K562 (cell line): ENCODE results near the gene PTPN7. TPM values are rescaled to one million over a fixed set of nuclear protein-coding genes. Genes with fewer than 3 reads are reported as not detected.

ENCODE experiments used
- DIDO1 ChIP-seq: fragments of 450-650 bp; IDR thresholded peaks from 2 replicates; pipeline ENCODE4 v1.6.1; 2016; ENCODE audit warnings: low read depth, missing biosample characterization, missing genetic modification characterization
- ELF4 ChIP-seq: fragments of 450-650 bp; formaldehyde crosslinking; IDR thresholded peaks from 2 replicates; pipeline ENCODE4 v1.4.0; 2022; ENCODE audit warnings: missing genetic modification characterization
- KDM5B ChIP-seq: fragments of 200-600 bp; sonication (generic); IDR thresholded peaks from 2 replicates; pipeline ENCODE4 v1.6.1; 2012; ENCODE audit warnings: low read depth, mild to moderate bottlenecking, moderate library complexity, low read length, control low read depth, inconsistent platforms; ENCODE audit not compliant: insufficient replicate concordance
- KLF16 ChIP-seq: IDR thresholded peaks from 2 replicates; pipeline ENCODE4 v1.6.1; 2016; ENCODE audit warnings: antibody characterized with exemption
- PATZ1 ChIP-seq: fragments of 250-450 bp; sonication (Bioruptor Pico); IDR thresholded peaks from 2 replicates; pipeline ENCODE4 v1.5.0; 2020; ENCODE audit warnings: mild to moderate bottlenecking, borderline replicate concordance
- PCBP1 ChIP-seq: fragments of 200-400 bp; formaldehyde crosslinking; IDR thresholded peaks from 2 replicates; pipeline ENCODE4 v1.6.1; 2018; ENCODE audit warnings: mild to moderate bottlenecking, low read depth, low read length; ENCODE audit not compliant: poor library complexity, severe bottlenecking
- POLR2AphosphoS2 ChIP-seq: IDR thresholded peaks from 2 replicates; pipeline ENCODE4 v1.6.1; 2012; ENCODE audit warnings: low read length, improper control_type of control experiment
- POLR3G ChIP-seq: IDR thresholded peaks from 2 replicates; pipeline ENCODE4 v1.6.1; 2011; ENCODE audit not compliant: insufficient read length, insufficient replicate concordance; ENCODE audit errors: extremely low read depth
- RNF2 ChIP-seq: sonication (generic); IDR thresholded peaks from 2 replicates; pipeline ENCODE4 v1.6.1; 2016
- SIX5 ChIP-seq, 2 experiments: IDR thresholded peaks; 2 replicates each; pipeline ENCODE4 v1.6.1; 2011; ENCODE audit warnings: low read length in 2 of 2, borderline replicate concordance in 1 of 2, low read depth in 1 of 2, mild to moderate bottlenecking in 1 of 2, moderate library complexity in 1 of 2; ENCODE audit not compliant: insufficient read depth in 1 of 2
- SRSF1 ChIP-seq: fragments of 200-400 bp; formaldehyde crosslinking; IDR thresholded peaks from 2 replicates; pipeline ENCODE4 v1.6.1; 2017; ENCODE audit warnings: mild to moderate bottlenecking, low read depth, low read length, moderate library complexity
- ZNF561 ChIP-seq: fragments of 450-650 bp; formaldehyde crosslinking; conservative IDR thresholded peaks from 2 replicates; pipeline ENCODE4 v1.4.0; 2020; ENCODE audit warnings: mild to moderate bottlenecking, moderate library complexity
- polyA plus RNA-seq, 8 experiments: library from polyadenylated mRNA; depleted of rRNA in 4 of 8; stranded (reverse) in 5 of 8; unstranded in 3 of 8; fragments of >200 nt; fragmentation: Nextera tagmentation in 2 of 8; fragmentation: Illumina TruSeq in 1 of 8; extraction: Ambion mirVana in 2 of 8; extraction: Trizol in 1 of 8; gene quantifications; 2 replicates each; pipeline versions ENCODE4 v1.2.1 to v1.2.3, GENCODE V29; 2011 to 2014; ENCODE audit warnings: inconsistent platforms in 1 of 8, missing spikeins in 1 of 8
- total RNA-seq, 7 experiments: library from RNA; depleted of rRNA in 6 of 7; stranded (reverse); fragments of >200 nt in 6 of 7; fragmentation: Illumina TruSeq in 2 of 7; extraction: Trizol in 2 of 7; gene quantifications; 2 replicates each; pipeline versions ENCODE4 v1.2.1 to v1.2.3, GENCODE V29; 2011 to 2021; ENCODE audit warnings: low replicate concordance in 1 of 7
- TF ChIP-seq, protein P1 (sequence below): fragments of 250-450 bp; sonication (Bioruptor Pico); IDR thresholded peaks from 2 replicates; pipeline ENCODE4 v1.4.0; 2020; ENCODE audit warnings: mild to moderate bottlenecking, moderate library complexity
- TF ChIP-seq, protein P2 (sequence below): fragments of 450-650 bp; formaldehyde crosslinking; IDR thresholded peaks from 2 replicates; pipeline ENCODE4 v1.4.0; 2022; ENCODE audit warnings: missing genetic modification characterization
- TF ChIP-seq, protein P3 (sequence below): sonication (generic); formaldehyde crosslinking; IDR thresholded peaks from 2 replicates; pipeline ENCODE4 v1.8.1; 2023; ENCODE audit warnings: missing genetic modification reagents, mild to moderate bottlenecking, borderline replicate concordance

The PTPN7 gene
- total and polyA plus RNA-seq, 9 of the 15 experiments (the other 6 are each of a cell fraction or from before 2014, with no cell fraction given): 18.7 to 144 (median 120) TPM

- TF ChIP-seq KDM5B: no peak
- TF ChIP-seq RNF2: no peak
- no peak for TF ChIP-seq ZNF561 (CRISPR knock-in tag)
- TF ChIP-seq POLR3G: no peak
- no peak for TF ChIP-seq SIX5 (IDR thresholded peaks at IDR 0.05; ENCODE audit: borderline replicate concordance in 1 of 2, insufficient read depth in 1 of 2, low read depth in 1 of 2, low read length in 2 of 2)
- TF ChIP-seq, protein P1, sequence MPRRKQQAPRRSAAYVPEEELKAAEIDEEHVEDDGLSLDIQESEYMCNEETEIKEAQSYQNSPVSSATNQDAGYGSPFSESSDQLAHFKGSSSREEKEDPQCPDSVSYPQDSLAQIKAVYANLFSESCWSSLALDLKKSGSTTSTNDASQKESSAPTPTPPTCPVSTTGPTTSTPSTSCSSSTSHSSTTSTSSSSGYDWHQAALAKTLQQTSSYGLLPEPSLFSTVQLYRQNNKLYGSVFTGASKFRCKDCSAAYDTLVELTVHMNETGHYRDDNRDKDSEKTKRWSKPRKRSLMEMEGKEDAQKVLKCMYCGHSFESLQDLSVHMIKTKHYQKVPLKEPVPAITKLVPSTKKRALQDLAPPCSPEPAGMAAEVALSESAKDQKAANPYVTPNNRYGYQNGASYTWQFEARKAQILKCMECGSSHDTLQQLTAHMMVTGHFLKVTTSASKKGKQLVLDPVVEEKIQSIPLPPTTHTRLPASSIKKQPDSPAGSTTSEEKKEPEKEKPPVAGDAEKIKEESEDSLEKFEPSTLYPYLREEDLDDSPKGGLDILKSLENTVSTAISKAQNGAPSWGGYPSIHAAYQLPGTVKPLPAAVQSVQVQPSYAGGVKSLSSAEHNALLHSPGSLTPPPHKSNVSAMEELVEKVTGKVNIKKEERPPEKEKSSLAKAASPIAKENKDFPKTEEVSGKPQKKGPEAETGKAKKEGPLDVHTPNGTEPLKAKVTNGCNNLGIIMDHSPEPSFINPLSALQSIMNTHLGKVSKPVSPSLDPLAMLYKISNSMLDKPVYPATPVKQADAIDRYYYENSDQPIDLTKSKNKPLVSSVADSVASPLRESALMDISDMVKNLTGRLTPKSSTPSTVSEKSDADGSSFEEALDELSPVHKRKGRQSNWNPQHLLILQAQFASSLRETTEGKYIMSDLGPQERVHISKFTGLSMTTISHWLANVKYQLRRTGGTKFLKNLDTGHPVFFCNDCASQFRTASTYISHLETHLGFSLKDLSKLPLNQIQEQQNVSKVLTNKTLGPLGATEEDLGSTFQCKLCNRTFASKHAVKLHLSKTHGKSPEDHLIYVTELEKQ (CRISPR knock-in tag): peak; percentile 44; the same call in 1 of the 2 replicates
- TF ChIP-seq ELF4 (CRISPR knock-in tag): 0 out of 2 replicates have a peak, but pooled peaks have one; percentile 50
- TF ChIP-seq, protein P2, sequence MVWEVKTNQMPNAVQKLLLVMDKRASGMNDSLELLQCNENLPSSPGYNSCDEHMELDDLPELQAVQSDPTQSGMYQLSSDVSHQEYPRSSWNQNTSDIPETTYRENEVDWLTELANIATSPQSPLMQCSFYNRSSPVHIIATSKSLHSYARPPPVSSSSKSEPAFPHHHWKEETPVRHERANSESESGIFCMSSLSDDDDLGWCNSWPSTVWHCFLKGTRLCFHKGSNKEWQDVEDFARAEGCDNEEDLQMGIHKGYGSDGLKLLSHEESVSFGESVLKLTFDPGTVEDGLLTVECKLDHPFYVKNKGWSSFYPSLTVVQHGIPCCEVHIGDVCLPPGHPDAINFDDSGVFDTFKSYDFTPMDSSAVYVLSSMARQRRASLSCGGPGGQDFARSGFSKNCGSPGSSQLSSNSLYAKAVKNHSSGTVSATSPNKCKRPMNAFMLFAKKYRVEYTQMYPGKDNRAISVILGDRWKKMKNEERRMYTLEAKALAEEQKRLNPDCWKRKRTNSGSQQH: 0 out of 2 replicates have a peak, but pooled peaks have one; percentile 7
- no peak for TF ChIP-seq PCBP1
- TF ChIP-seq KLF16: no peak
- TF ChIP-seq, protein P3, sequence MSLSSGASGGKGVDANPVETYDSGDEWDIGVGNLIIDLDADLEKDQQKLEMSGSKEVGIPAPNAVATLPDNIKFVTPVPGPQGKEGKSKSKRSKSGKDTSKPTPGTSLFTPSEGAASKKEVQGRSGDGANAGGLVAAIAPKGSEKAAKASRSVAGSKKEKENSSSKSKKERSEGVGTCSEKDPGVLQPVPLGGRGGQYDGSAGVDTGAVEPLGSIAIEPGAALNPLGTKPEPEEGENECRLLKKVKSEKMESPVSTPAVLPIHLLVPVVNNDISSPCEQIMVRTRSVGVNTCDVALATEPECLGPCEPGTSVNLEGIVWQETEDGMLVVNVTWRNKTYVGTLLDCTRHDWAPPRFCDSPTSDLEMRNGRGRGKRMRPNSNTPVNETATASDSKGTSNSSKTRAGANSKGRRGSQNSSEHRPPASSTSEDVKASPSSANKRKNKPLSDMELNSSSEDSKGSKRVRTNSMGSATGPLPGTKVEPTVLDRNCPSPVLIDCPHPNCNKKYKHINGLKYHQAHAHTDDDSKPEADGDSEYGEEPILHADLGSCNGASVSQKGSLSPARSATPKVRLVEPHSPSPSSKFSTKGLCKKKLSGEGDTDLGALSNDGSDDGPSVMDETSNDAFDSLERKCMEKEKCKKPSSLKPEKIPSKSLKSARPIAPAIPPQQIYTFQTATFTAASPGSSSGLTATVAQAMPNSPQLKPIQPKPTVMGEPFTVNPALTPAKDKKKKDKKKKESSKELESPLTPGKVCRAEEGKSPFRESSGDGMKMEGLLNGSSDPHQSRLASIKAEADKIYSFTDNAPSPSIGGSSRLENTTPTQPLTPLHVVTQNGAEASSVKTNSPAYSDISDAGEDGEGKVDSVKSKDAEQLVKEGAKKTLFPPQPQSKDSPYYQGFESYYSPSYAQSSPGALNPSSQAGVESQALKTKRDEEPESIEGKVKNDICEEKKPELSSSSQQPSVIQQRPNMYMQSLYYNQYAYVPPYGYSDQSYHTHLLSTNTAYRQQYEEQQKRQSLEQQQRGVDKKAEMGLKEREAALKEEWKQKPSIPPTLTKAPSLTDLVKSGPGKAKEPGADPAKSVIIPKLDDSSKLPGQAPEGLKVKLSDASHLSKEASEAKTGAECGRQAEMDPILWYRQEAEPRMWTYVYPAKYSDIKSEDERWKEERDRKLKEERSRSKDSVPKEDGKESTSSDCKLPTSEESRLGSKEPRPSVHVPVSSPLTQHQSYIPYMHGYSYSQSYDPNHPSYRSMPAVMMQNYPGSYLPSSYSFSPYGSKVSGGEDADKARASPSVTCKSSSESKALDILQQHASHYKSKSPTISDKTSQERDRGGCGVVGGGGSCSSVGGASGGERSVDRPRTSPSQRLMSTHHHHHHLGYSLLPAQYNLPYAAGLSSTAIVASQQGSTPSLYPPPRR (CRISPR knock-in tag): 0 out of 2 replicates have a peak, but pooled peaks have one; percentile 23
- TF ChIP-seq SRSF1: no peak
- TF ChIP-seq POLR2AphosphoS2: no peak
- no peak for TF ChIP-seq DIDO1
- TF ChIP-seq PATZ1 (CRISPR knock-in tag): no peak
These were observed at the start of gene PTPN7 (continued) for GRCh38 chr1:202160377-202160940.
